ENCODE data around the gene SKA1.
"Not testable (repeated sequence)": the region's sequence is repeated elsewhere in the genome, so short reads cannot be mapped to it uniquely, and the experiment has no call there.

Gene SKA1

GRCh38 chr18:50396005-50396660 is 21.3 kb downstream of the SKA1 start:
- no peak for DNase-seq

DNA sequence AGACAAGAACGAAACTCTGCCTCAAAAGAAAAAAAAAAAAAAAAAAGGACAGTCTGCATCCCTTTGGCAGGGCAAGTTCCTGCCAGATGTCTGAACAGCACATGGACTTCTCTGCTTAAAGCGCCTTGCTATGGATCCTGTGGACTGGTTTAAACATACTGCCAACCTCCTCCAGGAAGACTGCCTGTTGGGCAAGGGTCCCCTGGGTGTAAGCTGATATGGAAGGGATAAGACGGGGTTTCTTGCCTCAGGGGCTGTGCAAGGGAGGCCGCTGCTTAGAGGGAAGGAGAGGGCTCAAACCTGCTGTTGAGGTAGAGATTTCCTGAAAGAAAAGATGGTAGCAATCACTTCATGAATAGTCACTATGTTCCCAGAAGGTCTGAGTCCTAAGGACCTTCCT is 22.2 kb downstream of the SKA1 start:
- DNase-seq: no peak

DNA sequence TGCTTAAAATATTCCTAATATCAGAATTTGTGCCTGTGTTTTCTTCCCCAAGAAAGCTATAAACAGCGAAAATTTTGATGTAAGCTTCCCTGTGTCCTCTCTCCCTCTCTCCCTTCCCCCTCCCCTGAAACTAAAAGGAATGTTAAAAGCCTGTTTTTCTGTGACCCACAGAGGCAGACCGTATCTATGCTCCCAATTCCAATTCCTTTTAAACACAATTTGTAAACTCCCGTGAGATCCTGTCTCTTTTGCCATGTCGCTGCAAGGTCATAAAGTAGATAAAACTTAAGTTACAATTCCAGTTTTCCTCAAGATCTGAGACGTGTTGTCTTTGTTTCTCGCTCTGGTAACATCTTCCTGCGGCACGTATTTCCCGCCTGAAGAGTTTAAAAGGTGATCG is 23.3 kb downstream of the SKA1 start:
- no peak for DNase-seq

GRCh38 chr18:50398947-50399346 is 24.1 kb downstream of the SKA1 start:
- DNase-seq: no peak

DNA sequence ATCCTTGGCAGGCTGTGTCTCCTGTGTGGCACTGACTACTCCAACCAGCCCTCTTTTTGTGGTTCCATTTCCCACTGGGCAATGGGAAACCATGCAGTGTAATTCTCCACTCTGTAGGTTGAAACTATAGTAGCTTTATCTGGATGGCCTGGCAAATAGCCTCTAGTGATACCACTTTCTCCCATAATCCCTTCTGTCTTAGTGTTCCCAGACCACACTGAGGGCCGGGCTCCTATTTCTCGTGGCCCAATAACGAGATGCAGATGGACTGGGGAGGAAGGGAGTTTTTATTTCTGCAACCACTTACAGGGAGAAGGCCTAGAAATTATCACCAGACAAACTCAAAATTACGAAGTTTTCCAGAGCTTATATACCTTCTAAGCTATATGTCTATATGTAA is 24.7 kb downstream of the SKA1 start:
- DNase-seq: no peak

DNA sequence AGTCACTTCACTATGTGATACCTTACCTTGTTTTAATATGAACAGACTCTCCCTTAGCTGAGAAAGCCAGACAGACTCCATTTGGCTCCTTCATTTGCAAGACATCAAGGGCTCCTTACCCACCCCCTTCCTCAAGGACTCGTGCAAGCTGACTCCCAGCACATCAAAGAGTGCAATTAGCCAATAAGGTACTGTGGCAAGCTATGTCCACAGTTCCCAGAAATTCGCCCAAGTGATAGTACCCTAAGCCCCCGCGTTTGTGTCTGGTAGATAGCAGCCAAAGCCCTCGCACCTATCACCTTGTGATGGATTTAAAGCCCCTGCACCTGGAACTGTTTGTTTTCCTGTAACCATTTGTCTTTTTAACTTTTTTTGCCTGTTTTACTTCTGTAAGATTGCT is 25.6 kb downstream of the SKA1 start:
- not testable (repeated sequence) for DNase-seq

DNA sequence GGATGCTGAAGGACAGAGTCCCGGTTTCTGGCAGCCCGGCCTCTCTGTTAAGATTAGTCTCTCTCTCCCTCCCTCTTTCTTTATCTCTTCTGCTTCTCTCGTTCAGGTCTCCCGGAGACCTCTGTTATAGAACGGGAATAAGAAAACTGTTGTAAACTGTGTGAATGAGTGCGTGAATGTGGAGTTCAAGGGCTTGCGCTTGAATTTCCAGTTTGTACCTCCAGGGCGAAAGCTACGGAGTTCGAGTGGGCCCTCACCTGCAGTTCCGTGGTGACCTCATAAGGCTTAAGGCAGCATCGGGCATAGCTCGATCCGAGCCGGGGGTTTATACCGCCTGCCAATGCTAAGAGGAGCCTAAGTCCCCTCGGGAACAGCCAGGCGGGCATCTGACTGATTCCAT is 26.4 kb downstream of the SKA1 start:
- no peak for DNase-seq

DNA sequence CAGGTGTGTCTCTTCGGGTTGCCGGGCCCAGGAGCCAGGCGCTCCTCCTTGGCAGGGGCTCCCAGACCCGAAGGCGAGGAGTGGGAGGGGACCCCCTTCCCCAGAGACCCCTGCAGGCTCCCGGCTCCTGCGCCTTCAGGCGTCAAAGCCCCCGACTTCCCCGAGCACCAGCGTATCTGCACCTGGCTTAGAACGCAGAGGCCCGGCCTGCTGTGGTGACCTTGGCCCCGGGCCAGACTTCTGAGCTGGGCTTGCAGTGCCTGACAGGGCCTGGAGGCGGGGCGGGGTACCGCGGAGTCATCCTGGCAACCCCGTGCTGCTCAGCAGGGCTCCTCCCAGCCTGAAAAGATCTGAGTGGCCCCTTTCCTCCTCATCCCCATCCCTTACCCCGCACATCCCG is 27.0 kb downstream of the SKA1 start:
- DNase-seq: no peak

DNA sequence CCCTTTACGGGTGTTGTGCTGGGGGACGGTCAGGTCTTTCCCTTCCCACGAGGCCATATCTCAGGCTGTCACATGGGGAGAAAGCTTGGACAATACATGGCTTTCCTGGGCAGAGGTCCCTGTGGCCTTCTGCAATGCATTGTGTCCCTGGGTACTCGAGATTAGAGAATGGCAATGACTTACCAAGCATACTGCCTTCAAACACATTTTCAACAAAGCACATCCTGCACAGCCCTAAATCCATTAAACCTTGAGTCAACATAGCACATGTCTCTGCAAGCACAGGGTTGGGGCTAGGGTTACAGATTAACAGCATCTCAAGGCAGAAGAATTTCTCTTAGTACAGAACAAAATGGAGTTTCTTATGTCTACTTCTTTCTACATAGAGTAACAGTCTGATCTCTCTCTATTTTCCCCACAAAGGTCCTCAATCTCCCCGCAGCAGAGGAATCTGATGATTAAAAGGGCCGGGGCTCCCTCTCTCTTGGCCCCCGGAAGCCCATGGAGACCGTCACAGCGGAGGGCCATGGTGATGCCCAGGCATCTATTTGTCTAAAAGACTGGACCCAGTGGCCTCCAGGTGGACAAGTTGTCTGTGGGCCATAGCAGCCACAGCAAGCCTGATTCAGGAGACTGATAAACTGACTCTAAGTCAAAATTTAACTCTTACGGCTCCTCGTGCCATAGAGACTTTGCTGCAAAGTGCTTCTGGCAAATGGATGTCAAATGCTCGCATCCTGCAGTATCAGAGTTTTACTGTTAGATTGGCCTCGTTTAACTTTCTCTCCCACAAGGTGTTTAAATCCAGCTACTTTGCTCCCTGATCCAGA is 30.1 kb downstream of the SKA1 start:
- DNase-seq: not testable (repeated sequence)

DNA sequence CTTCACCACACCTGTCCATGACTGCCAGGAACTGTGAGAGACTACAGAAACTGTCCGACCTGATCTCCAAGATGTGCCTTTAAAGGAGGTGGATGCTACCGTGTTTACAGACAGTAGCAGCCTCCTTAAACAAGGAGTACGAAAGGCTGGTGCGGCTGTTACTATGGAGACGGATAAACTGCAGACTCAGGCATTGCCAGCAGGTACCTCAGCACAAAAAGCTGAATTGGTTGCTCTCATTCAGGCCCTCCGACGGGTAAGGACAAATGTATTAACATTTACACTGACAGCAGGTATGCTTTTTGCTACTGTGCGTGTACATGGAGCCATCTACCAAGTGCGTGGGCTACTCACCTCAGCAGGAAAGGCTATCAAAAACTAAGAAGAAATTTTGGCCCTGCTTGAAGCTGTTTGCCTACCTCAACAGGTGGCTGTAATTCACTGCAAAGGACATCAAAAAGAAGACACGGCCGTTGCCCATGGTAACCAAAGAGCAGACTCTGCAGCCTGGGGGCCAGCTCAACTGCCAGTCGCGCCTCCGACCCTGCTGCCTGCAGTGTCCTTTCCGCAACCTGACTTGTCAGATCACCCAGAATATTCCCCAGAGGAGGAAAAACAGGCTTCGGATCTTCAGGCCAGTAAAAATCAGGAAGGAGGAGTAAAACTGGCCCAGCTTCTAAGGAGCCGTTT is 30.9 kb downstream of the SKA1 start:
- DNase-seq: no peak

DNA sequence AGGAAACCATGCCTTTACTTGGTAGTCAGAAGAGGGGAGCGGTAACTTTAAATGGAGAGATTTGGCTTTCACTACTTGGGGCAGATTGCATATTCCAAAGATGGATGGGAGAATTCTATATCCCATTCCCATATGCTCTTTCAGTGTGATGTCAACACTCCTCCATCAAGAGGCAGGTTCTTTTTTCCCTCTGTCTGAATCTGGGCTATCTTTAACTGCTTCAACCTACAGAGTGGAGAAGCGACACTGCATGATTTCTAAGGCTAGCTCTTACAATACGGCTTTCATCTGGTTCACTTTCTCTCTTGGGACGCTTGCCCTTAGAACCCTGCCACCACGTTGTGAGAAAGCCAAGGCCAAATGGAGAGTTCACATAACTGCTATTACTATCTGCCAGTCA is 34.4 kb downstream of the SKA1 start:
- DNase-seq: no peak

GRCh38 chr18:50410008-50410407 is 35.2 kb downstream of the SKA1 start:
- DNase-seq: no peak

- peak; percentile 70 for DNase-seq
Observed at GRCh38 chr18:50410894-50411293, 36.0 kb downstream of the SKA1 start.

DNA sequence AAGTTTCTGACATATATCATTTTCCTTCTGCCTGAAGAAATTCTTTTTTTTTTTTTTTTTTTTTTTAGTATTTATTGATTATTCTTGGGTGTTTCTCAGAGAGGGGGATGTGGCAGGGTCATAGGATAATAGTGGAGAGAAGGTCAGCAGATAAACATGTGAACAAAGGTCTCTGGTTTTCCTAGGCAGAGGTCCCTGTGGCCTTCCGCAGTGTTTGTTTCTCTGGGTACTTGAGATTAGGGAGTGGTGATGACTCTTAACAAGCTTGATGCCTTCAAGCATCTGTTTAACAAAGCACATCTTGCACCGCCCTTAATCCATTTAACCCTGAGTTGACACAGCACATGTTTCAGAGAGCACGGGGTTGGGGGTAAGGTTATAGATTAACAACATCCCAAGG is 42.0 kb downstream of the SKA1 start:
- not testable (repeated sequence) for DNase-seq

DNA sequence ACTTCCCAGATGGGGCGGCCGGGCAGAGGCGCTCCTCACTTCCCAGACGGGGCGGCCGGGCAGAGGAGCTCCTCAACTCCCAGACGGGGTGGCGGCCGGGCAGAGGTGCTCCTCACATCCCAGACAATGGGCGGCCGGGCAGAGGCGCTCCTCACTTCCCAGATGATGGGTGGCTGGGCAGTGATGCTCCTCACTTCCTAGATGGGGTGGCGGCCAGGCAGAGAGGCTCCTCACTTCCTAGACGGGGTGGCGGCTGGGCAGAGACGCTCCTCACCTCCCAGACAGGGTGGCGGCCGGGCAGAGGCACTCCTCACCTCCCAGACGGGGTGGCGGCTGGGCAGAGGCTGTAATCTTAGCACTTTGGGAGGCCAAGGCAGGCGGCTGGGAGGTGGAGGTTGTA is 42.9 kb downstream of the SKA1 start:
- not testable (repeated sequence) for DNase-seq

DNA sequence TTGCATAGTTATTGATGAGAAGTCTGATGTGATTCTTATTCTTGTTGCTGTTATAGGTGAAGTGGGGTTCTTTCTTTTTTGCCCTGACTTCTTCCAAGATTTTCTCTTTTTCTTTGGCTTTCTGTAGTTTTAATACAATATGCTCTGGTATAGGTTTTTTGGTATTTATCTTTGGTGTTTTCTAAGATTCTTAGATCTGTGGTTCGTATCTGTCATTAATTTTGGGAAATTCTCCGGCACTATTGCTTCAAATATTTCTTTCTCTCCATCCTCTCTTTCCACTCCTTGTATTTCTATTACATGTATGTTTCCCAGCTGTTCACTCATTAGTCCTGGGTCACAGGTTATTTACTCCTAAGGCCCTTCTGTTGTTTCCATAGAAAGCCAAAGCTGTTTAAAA is 43.8 kb downstream of the SKA1 start:
- no peak for DNase-seq

DNA sequence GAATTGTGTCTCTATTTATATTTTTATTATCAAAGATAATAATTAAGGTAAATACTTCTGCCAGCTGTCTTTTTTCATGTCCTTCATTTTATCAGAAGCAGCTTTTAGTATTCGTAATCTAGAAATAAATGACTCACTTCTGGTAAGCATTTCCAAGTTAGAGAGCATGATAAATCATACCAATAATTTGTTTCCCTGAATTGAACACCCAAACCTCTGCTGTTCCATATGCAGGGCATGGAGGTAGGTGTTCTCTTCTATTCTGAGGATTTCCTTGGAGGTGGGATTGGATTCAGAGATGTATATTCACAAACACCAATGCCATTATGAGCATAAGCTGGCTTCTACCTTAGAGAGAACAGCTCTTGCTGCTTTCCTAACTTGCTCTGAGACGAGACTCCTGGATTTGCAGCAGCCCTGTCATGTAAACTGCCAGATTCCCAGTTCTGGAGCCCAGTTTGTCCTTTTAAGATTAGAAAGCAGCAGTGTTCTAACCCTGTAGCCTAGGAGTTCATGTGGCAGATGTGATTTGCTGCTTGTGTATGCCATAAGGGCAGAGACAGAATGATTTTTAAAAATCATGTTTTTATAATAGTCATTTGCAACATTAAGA is 47.5 kb downstream of the SKA1 start:
- no peak for DNase-seq

- DNase-seq: peak; percentile 34
Observed at GRCh38 chr18:50424877-50425690, 50.2 kb downstream of the SKA1 start.

GRCh38 chr18:50427896-50428295 is 53.0 kb downstream of the SKA1 start:
- no peak for DNase-seq

GRCh38 chr18:50428531-50429206 is 53.8 kb downstream of the SKA1 start:
- DNase-seq: no peak

GRCh38 chr18:50429207-50429948 is 54.5 kb downstream of the SKA1 start:
- DNase-seq: peak; percentile 17

All from HCEC 1CT (cell line).